ENCODE results near the gene BIRC5. TPM values are rescaled to one million over a fixed set of nuclear protein-coding genes. Genes with fewer than 3 reads are reported as not detected.

BIRC5 gene
- total and polyA plus RNA-seq, 7 experiments from 2014 or later: 49.0 TPM; not detected in 6

DNA sequence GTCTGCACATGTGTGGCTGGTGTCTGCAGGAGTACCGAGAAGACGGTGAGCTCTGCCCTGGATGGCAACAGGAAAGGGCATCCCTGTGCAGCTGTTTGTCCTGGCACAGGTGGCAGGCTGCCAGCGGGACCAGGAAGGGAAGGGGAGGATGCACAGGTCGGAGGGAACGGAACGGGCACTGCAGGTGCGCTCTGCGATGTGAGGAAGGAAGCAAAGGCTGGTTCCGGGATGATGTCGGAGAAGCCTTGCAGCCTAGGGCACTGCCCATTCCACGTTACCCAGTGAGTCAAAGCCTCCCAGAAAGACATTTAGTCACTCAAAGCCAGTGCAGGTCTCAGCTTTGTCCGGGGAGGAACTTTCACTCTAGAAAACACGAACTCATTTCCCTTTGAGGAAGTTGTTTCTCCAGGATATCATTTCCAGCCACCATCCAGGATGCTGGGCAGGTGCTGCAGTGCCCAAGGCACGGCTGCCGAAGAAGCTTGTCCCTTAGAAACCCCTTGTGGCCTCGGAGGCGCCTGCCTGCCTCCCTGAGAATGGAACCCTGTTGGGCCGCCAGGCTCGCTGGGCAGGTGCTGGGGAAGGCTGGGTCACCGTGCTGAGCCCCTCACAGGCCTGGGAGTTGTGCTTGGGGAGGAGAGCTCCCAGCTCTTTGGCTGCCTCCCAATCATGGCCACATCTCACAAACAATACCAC, 12.9 kb downstream of the BIRC5 start:
- H3K27me3 ChIP-seq (ENCODE audit: control insufficient read depth in 2 of 2, insufficient read depth in 2 of 2, low read length in 2 of 2): peaks cover 4 to 9% of the 10 kb centered on the region in 2 donors
- no peaks in the 10 kb centered on the region for H3K9me3 Mint-ChIP-seq
- peak; percentile 74 for ATAC-seq
- peaks cover 0 to 4% (median 0%) of the 10 kb centered on the region in 5 donors for H3K36me3 Mint-ChIP-seq
- DNase-seq: no peak
- H3K27ac Mint-ChIP-seq: no peak overlapping the region
- peak overlapping the region in 3 of 10 donors; percentile 21 to 45 (median 24) for H3K4me3 Mint-ChIP-seq
- H3K36me3 ChIP-seq (ENCODE audit: control insufficient read depth in 2 of 3, insufficient read depth in 3 of 3, low read length in 3 of 3): no peaks in the 10 kb centered on the region
- peaks cover 5 to 31% (median 16%) of the 10 kb centered on the region in 5 donors for H3K27me3 Mint-ChIP-seq
- H3K4me3 ChIP-seq (ENCODE audit: low read length): no peak overlapping the region
- peaks cover 1 to 22% (median 13%) of the 10 kb centered on the region in 7 donors for H3K4me1 Mint-ChIP-seq
- no peak overlapping the region for H3K27ac ChIP-seq (ENCODE audit: low read depth, low read length)
- ChIA-PET CTCF (no interaction called here), POLR2A (no interaction called here)
- intact Hi-C loops (cut with micrococcal nuclease): no loop called here
- H3K9me3 ChIP-seq (ENCODE audit: control insufficient read depth in 2 of 3, low read length in 3 of 3): no peaks in the 10 kb centered on the region
- H3K4me1 ChIP-seq (ENCODE audit: control insufficient read depth in 2 of 2, insufficient read depth in 2 of 2, low read length in 2 of 2): peaks cover 0 to 10% of the 10 kb centered on the region in 2 donors

DNA sequence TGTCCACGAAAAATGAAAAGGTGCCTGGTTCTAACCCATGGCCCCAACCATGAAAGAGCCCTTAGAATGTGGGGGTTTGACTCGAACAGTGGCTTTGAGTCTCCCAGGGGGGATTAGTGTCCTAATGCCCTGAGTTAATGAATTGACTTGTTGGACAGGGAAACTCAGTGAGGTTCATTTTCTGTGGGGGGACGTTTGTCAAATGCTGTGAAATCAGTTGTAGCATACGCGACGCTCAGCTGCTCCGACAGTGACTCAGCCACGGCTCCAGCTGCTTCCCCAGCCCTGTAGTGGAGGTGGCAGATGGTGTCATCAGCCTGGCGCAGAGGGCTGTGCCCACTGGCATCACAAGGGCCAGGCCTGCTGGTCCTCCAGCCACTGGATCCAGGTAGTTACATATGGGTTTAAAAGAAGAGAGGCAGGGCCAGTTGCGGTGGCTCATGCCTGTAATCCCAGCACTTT, 13.4 kb downstream of the BIRC5 start:
- H3K9me3 ChIP-seq (ENCODE audit: control insufficient read depth in 2 of 3, low read length in 3 of 3): no peaks in the 10 kb centered on the region
- ATAC-seq: peak; percentile 64
- no peaks in the 10 kb centered on the region for H3K9me3 Mint-ChIP-seq
- no peak overlapping the region for H3K4me3 Mint-ChIP-seq
- CTCF ChIA-PET: no interaction called here
- peaks cover 4 to 13% of the 10 kb centered on the region in 2 donors for H3K27me3 ChIP-seq (ENCODE audit: control insufficient read depth in 2 of 2, insufficient read depth in 2 of 2, low read length in 2 of 2)
- peaks cover 6 to 37% (median 20%) of the 10 kb centered on the region in 5 donors for H3K27me3 Mint-ChIP-seq
- H3K4me3 ChIP-seq (ENCODE audit: low read length): no peak overlapping the region
- intact Hi-C loops (cut with micrococcal nuclease): no loop called here
- no peaks in the 10 kb centered on the region for H3K36me3 ChIP-seq (ENCODE audit: control insufficient read depth in 2 of 3, insufficient read depth in 3 of 3, low read length in 3 of 3)
- peaks cover 4 to 26% (median 16%) of the 10 kb centered on the region in 7 donors for H3K4me1 Mint-ChIP-seq
- peaks cover 0 to 15% of the 10 kb centered on the region in 2 donors for H3K4me1 ChIP-seq (ENCODE audit: control insufficient read depth in 2 of 2, insufficient read depth in 2 of 2, low read length in 2 of 2)
- H3K27ac Mint-ChIP-seq: no peak overlapping the region
- POLR2A ChIA-PET: no interaction called here
- H3K27ac ChIP-seq (ENCODE audit: low read depth, low read length): no peak overlapping the region
- DNase-seq: no peak
- peaks cover 0 to 4% (median 0%) of the 10 kb centered on the region in 5 donors for H3K36me3 Mint-ChIP-seq

DNA sequence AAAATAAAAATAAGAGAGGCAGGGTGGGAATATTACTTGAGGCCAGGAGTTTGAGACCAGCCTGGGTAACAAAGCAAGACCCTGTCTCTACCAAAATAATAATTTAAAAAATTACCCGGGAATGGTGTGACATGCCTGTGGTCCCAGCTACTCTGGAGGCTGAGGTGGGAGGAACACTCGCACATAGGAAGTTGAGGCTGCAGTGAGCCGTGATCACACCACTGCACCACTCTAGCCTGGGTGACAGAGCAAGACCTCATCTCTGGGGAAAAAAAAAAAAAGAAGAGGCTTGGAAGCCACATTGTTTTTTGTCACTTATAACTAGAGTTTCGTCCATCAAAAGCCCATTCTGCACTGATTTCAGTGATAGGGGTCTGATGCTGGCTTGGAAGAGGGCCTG, 14.1 kb downstream of the BIRC5 start:
- POLR2A ChIA-PET: no interaction called here
- peaks cover 0 to 12% of the 10 kb centered on the region in 2 donors for H3K4me1 ChIP-seq (ENCODE audit: control insufficient read depth in 2 of 2, insufficient read depth in 2 of 2, low read length in 2 of 2)
- no peaks in the 10 kb centered on the region for H3K36me3 ChIP-seq (ENCODE audit: control insufficient read depth in 2 of 3, insufficient read depth in 3 of 3, low read length in 3 of 3)
- H3K27me3 ChIP-seq (ENCODE audit: control insufficient read depth in 2 of 2, insufficient read depth in 2 of 2, low read length in 2 of 2): peaks cover 4 to 17% of the 10 kb centered on the region in 2 donors
- intact Hi-C loops (cut with micrococcal nuclease): no loop called here
- H3K9me3 ChIP-seq (ENCODE audit: control insufficient read depth in 2 of 3, low read length in 3 of 3): no peaks in the 10 kb centered on the region
- H3K4me3 Mint-ChIP-seq: no peak overlapping the region
- peaks cover 4 to 24% (median 14%) of the 10 kb centered on the region in 7 donors for H3K4me1 Mint-ChIP-seq
- H3K27ac Mint-ChIP-seq: no peak overlapping the region
- no peaks in the 10 kb centered on the region for H3K9me3 Mint-ChIP-seq
- no peak overlapping the region for H3K27ac ChIP-seq (ENCODE audit: low read depth, low read length)
- H3K4me3 ChIP-seq (ENCODE audit: low read length): no peak overlapping the region
- ATAC-seq (no peak), DNase-seq (no peak)
- CTCF ChIA-PET: no interaction called here
- H3K27me3 Mint-ChIP-seq: peaks cover 11 to 44% (median 25%) of the 10 kb centered on the region in 5 donors
- peaks cover 0 to 4% (median 0%) of the 10 kb centered on the region in 5 donors for H3K36me3 Mint-ChIP-seq

DNA sequence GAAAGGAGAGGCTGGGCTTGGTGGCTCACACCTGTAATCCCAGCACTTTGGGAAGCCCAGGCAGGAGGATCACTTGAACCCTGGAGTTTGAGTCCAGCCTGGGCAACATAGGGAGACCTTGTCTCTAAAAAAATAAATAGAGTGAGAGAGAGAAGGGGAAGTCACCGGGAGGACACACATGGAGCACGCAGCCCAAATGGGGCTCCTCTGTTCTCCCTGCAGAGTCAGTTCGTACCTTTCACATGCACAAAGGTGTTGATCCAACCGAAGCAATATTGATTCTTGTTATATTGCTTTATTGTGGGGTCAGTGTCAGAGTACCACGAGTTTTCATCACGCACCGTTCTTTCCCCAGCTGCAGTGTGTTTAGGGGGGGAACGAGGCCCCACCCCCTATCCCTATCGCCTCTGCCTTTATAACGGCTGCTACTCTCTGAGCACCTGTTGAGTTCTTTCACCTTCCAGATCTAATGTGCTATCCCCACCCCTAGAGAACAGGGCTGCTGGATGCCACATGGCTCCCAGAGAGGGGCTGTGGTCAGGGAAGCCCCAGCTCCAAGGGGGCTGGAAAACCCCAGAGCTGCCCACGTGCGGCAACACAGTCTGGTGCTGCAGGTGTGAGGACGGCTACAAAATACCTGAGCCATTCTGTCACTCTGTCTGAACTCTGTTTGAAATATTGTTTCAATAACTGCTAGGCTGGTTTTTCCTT, 16.4 kb downstream of the BIRC5 start:
- DNase-seq (no peak), ATAC-seq (no peak)
- Mint-ChIP-seq H3K36me3 (peaks cover 0 to 4% (median 0%) of the 10 kb centered on the region in 5 donors), H3K4me3 (peak overlapping the region in 2 of 10 donors; percentile 42 to 58), H3K4me1 (peaks cover 0 to 15% (median 10%) of the 10 kb centered on the region in 7 donors), H3K27me3 (peaks cover 11 to 45% (median 27%) of the 10 kb centered on the region in 5 donors), H3K9me3 (peaks cover 0 to 1% (median 0%) of the 10 kb centered on the region in 11 donors), H3K27ac (no peak overlapping the region)
- POLR2A ChIA-PET: interaction anchor here (0.5 kb wide), 1 partner anchor 635 kb away, joined by 3 read pairs; no protein-coding TSS in a partner anchor
- Histone ChIP-seq H3K27ac (ENCODE audit: low read depth, low read length) (no peak overlapping the region), H3K36me3 (ENCODE audit: control insufficient read depth in 2 of 3, insufficient read depth in 3 of 3, low read length in 3 of 3) (no peaks in the 10 kb centered on the region), H3K9me3 (ENCODE audit: control insufficient read depth in 2 of 3, low read length in 3 of 3) (no peaks in the 10 kb centered on the region), H3K4me3 (ENCODE audit: low read length) (no peak overlapping the region), H3K27me3 (ENCODE audit: control insufficient read depth in 2 of 2, insufficient read depth in 2 of 2, low read length in 2 of 2) (peaks cover 4 to 17% of the 10 kb centered on the region in 2 donors), H3K4me1 (ENCODE audit: control insufficient read depth in 2 of 2, insufficient read depth in 2 of 2, low read length in 2 of 2) (peaks cover 0 to 10% of the 10 kb centered on the region in 2 donors)
- intact Hi-C loops (cut with micrococcal nuclease): no loop called here
- CTCF ChIA-PET: interaction anchor here (1.6 kb wide), 1 partner anchor 19 kb away, joined by 3 read pairs; no protein-coding TSS in a partner anchor

DNA sequence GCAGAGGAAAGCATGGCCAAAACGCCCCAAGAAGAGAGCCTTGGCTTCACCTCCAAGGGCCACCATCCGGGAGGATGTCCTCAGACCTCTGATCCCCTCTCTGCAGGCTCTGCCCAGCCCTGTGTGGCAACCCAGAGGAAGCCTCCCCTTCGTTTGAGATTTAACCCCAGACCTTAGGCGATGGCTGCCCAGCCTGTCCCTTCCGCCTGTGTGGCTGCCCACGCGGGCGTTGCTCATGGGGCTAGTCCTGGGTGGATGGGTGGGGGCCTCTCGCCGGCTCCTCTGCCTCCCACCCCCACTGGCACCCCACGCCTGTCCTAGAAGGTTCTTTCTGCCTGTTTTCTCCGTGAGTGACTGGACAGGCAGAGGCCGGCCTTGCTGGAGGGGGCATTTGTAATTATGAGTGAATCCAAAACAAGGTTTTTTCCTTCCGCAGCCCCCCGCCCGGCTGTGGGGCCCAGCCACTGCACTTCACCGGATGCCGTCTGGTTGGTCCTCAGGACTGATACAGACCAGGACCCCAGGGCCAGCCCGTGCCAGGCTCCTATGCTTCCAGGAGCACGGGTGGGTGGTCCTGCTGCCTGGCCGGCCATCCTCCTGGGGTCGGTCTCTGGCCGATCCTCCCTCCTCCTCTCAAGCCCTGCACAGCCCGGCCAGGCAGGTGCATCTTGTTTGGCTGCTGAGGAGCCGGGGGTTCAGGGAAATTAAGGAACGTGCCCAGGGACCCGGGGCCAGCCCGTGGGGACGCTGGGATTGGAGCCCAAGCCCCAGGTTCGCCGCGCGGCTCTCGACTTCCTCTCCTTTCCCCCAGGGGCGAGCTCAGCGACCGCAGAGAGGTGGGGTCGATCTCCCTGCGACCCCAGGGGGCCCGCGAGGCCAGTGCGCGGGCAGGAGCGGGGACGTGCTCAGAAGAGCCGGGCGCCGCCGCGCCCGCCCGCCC, 17.2 kb downstream of the BIRC5 start, which contains the start of gene TMEM235:
Gene TMEM235, plus strand, starts transcription at position 636 of the 940 bp plus-strand sequence. CDS start 393 bp downstream, outside the sequence.
- H3K4me3 Mint-ChIP-seq: peak within 1 kb of the TSS in 6 of 10 donors; percentile 11 to 63 (median 52)
- no peaks in the 10 kb centered on the region for H3K9me3 ChIP-seq (ENCODE audit: control insufficient read depth in 2 of 3, low read length in 3 of 3)
- H3K4me3 ChIP-seq (ENCODE audit: low read length): no peak within 1 kb of the TSS
- peaks cover 0 to 10% of the 10 kb centered on the region in 2 donors for H3K4me1 ChIP-seq (ENCODE audit: control insufficient read depth in 2 of 2, insufficient read depth in 2 of 2, low read length in 2 of 2)
- peaks cover 11 to 45% (median 27%) of the 10 kb centered on the region in 5 donors for H3K27me3 Mint-ChIP-seq
- peaks cover 4 to 17% of the 10 kb centered on the region in 2 donors for H3K27me3 ChIP-seq (ENCODE audit: control insufficient read depth in 2 of 2, insufficient read depth in 2 of 2, low read length in 2 of 2)
- peaks cover 0 to 15% (median 10%) of the 10 kb centered on the region in 7 donors for H3K4me1 Mint-ChIP-seq
- no peak for DNase-seq
- peaks cover 0 to 1% (median 0%) of the 10 kb centered on the region in 11 donors for H3K9me3 Mint-ChIP-seq
- H3K36me3 ChIP-seq (ENCODE audit: control insufficient read depth in 2 of 3, insufficient read depth in 3 of 3, low read length in 3 of 3): no peaks in the 10 kb centered on the region
- no peak within 1 kb of the TSS for H3K27ac Mint-ChIP-seq
- H3K36me3 Mint-ChIP-seq: peaks cover 0 to 4% (median 0%) of the 10 kb centered on the region in 5 donors
- no peak for ATAC-seq
- ChIA-PET CTCF (no interaction called here), POLR2A (no interaction called here)
- H3K27ac ChIP-seq (ENCODE audit: low read depth, low read length): no peak within 1 kb of the TSS
- intact Hi-C loops (cut with micrococcal nuclease): no loop called here

Measured in naive thymus-derived CD4-positive, alpha-beta T cell (primary cell).